PFSK-1 (cell line): Measurements from ENCODE around the gene VMP1. TPM values are rescaled to one million over a fixed set of nuclear protein-coding genes. Genes with fewer than 3 reads are reported as not detected.

Experiments
- FOXP2 ChIP-seq: optimal IDR thresholded peaks from 2 replicates; pipeline ENCODE3; 2011; ENCODE audit warnings: borderline replicate concordance, control low read depth, inconsistent platforms; ENCODE audit not compliant: insufficient read depth; ENCODE audit errors: extremely low read length, extremely low read depth
- POLR2AphosphoS5 ChIP-seq: IDR thresholded peaks from 2 replicates; pipeline ENCODE4 v1.6.1; 2012; ENCODE audit warnings: low read depth, mild to moderate bottlenecking, control low read depth, low read length, moderate library complexity
- REST ChIP-seq, 2 experiments: IDR thresholded peaks; 2 replicates each; pipeline versions ENCODE4 v1.6.1 to v1.8.0; 2011 to 2012; ENCODE audit warnings: low read depth in 2 of 2, low read length in 2 of 2, control low read depth in 1 of 2, inconsistent platforms in 1 of 2, mild to moderate bottlenecking in 1 of 2, moderate library complexity in 1 of 2; ENCODE audit not compliant: insufficient read depth in 1 of 2
- SIN3A ChIP-seq: IDR thresholded peaks from 2 replicates; pipeline ENCODE4 v1.6.1; 2012; ENCODE audit warnings: mild to moderate bottlenecking, low read length, moderate library complexity, borderline replicate concordance; ENCODE audit not compliant: insufficient read depth
- TAF1 ChIP-seq: IDR thresholded peaks from 2 replicates; pipeline ENCODE4 v1.6.1; 2012; ENCODE audit warnings: low read length, control low read depth, borderline replicate concordance; ENCODE audit not compliant: insufficient read depth
- polyA plus RNA-seq: library from polyadenylated mRNA; unstranded; fragments of >200 nt; gene quantifications from one replicate; pipeline ENCODE4 v1.2.1, GENCODE V29; 2012; ENCODE audit warnings: low read depth, missing spikeins; ENCODE audit not compliant: insufficient read length

VMP1 gene
- polyA plus RNA-seq = 41.4 TPM

GRCh38 chr17:59707149-59707970 is at the start of gene VMP1, which contains the start of gene PTRH2:
VMP1 (plus strand) TSS chr17:59707654; CDS start chr17:59731447, 23,793 bp downstream.
PTRH2 (minus strand) TSS chr17:59707430; CDS start chr17:59697978, 9,452 bp downstream.
- peak; percentile 76 for TF ChIP-seq FOXP2
- peak; percentile 95 for TF ChIP-seq POLR2AphosphoS5
- TF ChIP-seq TAF1 = peak; percentile 97; the same call in 1 of the 2 replicates
- TF ChIP-seq SIN3A = peak; percentile 98
- TF ChIP-seq REST (IDR thresholded peaks at IDR 0.05; ENCODE audit: insufficient read depth in 1 of 2, low read depth in 2 of 2, low read length in 2 of 2) = no peak; a peak in 1 of 4 replicates

GRCh38 chr17:59666235-59666634 is 41.2 kb upstream of the VMP1 start:
- TF ChIP-seq POLR2AphosphoS5 (no peak), SIN3A (no peak), TAF1 (no peak), REST (IDR thresholded peaks at IDR 0.05; ENCODE audit: insufficient read depth in 1 of 2, low read depth in 2 of 2, low read length in 2 of 2) (no peak), FOXP2 (no peak)

GRCh38 chr17:59668816-59669215 is 38.6 kb upstream of the VMP1 start:
- TF ChIP-seq FOXP2 (no peak), POLR2AphosphoS5 (no peak), REST (IDR thresholded peaks at IDR 0.05; ENCODE audit: insufficient read depth in 1 of 2, low read depth in 2 of 2, low read length in 2 of 2) (no peak)

- TF ChIP-seq FOXP2 = no peak
- TF ChIP-seq SIN3A = no peak
- no peak for TF ChIP-seq TAF1
Measured at GRCh38 chr17:59669411-59669810, 38.0 kb upstream of the VMP1 start.

GRCh38 chr17:59669944-59670343 is 37.5 kb upstream of the VMP1 start:
- no peak for TF ChIP-seq FOXP2
- TF ChIP-seq SIN3A = no peak
- TF ChIP-seq TAF1 = no peak
- TF ChIP-seq REST (IDR thresholded peaks at IDR 0.05; ENCODE audit: insufficient read depth in 1 of 2, low read depth in 2 of 2, low read length in 2 of 2) = no peak
- TF ChIP-seq POLR2AphosphoS5 = no peak
